Measurements from ENCODE around the gene NUP85. TPM values are rescaled to one million over a fixed set of nuclear protein-coding genes. Genes with fewer than 3 reads are reported as not detected.
"Not testable (repeated sequence)": the region's sequence is repeated elsewhere in the genome, so short reads cannot be mapped to it uniquely, and the experiment has no call there.

NUP85 gene
- total RNA-seq, 2 experiments from 2014 or later: 141 to 151 TPM

DNA sequence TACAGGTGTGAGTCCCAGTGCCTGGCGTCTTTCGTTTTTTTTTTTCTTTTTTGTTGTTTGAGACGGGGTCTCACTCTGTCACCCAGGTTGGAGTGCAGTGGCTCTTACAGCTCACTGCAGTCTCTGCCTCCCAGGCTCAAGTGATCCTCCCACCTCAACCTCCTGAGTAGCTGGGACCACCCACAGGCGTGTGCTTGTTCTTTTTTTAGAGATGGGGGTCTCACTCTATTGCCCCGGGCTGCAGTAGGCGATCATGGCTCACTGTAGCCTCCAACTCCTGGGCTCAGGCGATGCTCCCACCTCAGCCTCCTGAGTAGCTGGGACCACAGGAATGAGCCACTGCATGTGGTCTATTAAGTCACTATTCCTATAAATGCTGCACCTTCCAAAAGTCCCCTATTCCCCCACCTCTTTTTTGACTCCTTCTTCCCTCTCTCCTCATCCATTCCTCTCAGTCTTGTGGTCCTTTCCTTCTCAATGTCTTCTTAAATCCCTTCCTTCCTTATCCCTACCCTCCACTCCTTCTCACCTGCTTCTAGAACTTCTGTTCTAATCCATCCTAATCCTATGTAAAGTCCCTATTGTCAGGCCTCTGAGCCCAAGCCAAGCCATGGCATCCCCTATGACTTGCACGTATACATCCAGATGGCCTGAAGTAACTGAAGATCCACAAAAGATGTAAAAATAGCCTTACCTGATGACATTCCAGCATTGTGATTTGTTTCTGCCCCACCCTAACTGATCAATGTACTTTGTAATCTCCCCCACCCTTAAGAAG lies 46.7 kb downstream of the NUP85 start:
- POLR2A ChIA-PET: interaction anchor here (0.6 to 0.7 kb wide), 2 partner anchors 9 to 773 kb away, joined by 3 to 4 read pairs; partner anchors contain the start of gene GGA3

GRCh38 chr17:75255954-75256698 lies 50.6 kb downstream of the NUP85 start:
- CTCF ChIA-PET, POLR2A ChIA-PET: not testable (repeated sequence)

More for the DNA sequence above, 46.7 kb downstream of the NUP85 start:
- CTCF ChIA-PET: interaction anchor here (0.7 to 5.1 kb wide), 3 partner anchors 8 to 12 kb away, joined by 3 to 21 read pairs (median 4); no protein-coding TSS in a partner anchor

DNA sequence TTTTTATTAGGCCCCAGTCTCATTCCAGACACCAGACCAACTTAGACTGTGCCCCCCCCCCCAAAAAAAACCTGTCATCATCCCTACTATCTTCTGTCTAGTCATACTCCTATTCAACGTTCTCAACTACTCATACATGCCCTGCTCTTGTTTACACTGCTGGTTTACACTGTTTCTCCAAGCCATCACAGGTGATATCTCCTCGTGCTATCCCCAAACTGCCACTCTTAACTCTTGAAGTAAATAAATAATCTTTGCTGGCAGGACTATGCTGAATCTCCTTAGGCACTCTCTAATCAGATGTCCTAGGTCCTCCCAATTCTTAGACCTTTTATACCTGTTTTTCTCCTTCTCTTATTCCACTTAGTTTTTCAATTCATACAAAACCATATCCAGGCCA lies 51.7 kb downstream of the NUP85 start:
- POLR2A ChIA-PET: not testable (repeated sequence)

GRCh38 chr17:75260641-75261335 lies 55.3 kb downstream of the NUP85 start:
- POLR2A ChIA-PET: interaction anchor here (0.5 to 3.4 kb wide), 17 partner anchors 9 to 287 kb away, joined by 3 to 69 read pairs (median 3); partner anchors contain the start of genes GRB2, MIF4GD, NT5C and SLC25A19

More for the DNA sequence above, 51.7 kb downstream of the NUP85 start:
- CTCF ChIA-PET: not testable (repeated sequence)

GRCh38 chr17:75261336-75262111 lies 56.0 kb downstream of the NUP85 start, which contains the start of the genes GGA3 and MRPS7:
Gene GGA3 (minus strand): TSS chr17:75261606. CDS start chr17:75261587, 19 bp downstream.
Gene MRPS7 (plus strand): TSS chr17:75261879. CDS start chr17:75261901, 22 bp downstream.
- ChIA-PET CTCF (interaction anchor here (0.5 to 4.3 kb wide), 10 partner anchors 10 to 151 kb away, joined by 3 to 50 read pairs (median 6); partner anchors contain the start of genes MIF4GD and SLC25A19), POLR2A (interaction anchor here (0.5 to 3.4 kb wide), 14 partner anchors 9 to 288 kb away, joined by 3 to 69 read pairs (median 5); partner anchors contain the start of genes GRB2, LLGL2, MIF4GD and NT5C)

More at GRCh38 chr17:75260641-75261335, 55.3 kb downstream of the NUP85 start:
- CTCF ChIA-PET: interaction anchor here (0.8 to 4.3 kb wide), 8 partner anchors 9 to 28 kb away, joined by 4 to 50 read pairs (median 6); partner anchors contain the start of genes MIF4GD and SLC25A19

GRCh38 chr17:75262112-75262606 lies 56.7 kb downstream of the NUP85 start:
- ChIA-PET CTCF (interaction anchor here (0.5 to 4.3 kb wide), 12 partner anchors 9 to 150 kb away, joined by 3 to 50 read pairs (median 4); partner anchors contain the start of genes MIF4GD and SLC25A19), POLR2A (interaction anchor here (0.6 to 3.4 kb wide), 8 partner anchors 9 to 263 kb away, joined by 3 to 69 read pairs (median 8); partner anchors contain the start of genes GRB2, LLGL2, MIF4GD and SLC25A19)

- ChIA-PET POLR2A (interaction anchor here (1.0 to 3.4 kb wide), 3 partner anchors 8 to 142 kb away, joined by 4 to 69 read pairs (median 7); partner anchors contain the start of genes GRB2 and MIF4GD), CTCF (interaction anchor here (0.9 to 4.3 kb wide), 6 partner anchors 8 to 149 kb away, joined by 3 to 50 read pairs (median 6); partner anchors contain the start of genes MIF4GD and SLC25A19)
Observed at GRCh38 chr17:75263055-75263454, 57.6 kb downstream of the NUP85 start.

DNA sequence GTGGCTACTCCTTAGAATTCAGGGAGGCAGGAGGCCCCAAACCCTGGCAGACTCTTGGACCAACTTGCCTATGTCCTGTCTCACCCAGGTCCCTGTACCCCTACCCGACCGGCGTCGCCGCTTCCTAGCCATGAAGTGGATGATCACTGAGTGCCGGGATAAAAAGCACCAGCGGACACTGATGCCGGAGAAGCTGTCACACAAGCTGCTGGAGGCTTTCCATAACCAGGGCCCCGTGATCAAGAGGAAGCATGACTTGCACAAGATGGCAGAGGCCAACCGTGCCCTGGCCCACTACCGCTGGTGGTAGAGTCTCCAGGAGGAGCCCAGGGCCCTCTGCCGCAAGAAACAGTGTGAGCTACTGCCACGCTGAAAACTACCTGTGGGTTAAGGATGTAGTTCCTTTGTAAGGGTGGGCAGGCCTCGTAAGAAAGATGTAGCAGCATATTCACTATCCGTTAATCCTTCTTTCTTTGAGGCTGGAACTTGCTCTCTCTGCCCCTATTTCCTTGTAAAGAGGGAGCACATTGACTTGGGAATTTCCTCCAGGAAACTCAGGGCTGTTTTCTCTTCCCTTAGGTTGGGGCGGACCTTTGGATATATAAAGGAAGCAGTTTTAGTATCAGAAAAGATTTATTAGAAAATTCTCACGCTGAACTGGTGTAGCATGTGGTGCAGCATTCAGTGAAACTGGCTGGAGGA lies 60.3 kb downstream of the NUP85 start:
- ChIA-PET POLR2A (no interaction called here), CTCF (interaction anchor here (1.0 to 1.3 kb wide), 2 partner anchors 24 to 56 kb away, joined by 3 read pairs; no protein-coding TSS in a partner anchor)

GRCh38 chr17:75266316-75267152 lies 61.1 kb downstream of the NUP85 start:
- ChIA-PET CTCF (interaction anchor here (1.1 kb wide), 1 partner anchor 97 kb away, joined by 3 read pairs; no protein-coding TSS in a partner anchor), POLR2A (no interaction called here)

GRCh38 chr17:75267153-75267410 lies 61.6 kb downstream of the NUP85 start:
- POLR2A ChIA-PET: no interaction called here
- CTCF ChIA-PET: interaction anchor here (1.1 kb wide), 1 partner anchor 96 kb away, joined by 3 read pairs; no protein-coding TSS in a partner anchor

DNA sequence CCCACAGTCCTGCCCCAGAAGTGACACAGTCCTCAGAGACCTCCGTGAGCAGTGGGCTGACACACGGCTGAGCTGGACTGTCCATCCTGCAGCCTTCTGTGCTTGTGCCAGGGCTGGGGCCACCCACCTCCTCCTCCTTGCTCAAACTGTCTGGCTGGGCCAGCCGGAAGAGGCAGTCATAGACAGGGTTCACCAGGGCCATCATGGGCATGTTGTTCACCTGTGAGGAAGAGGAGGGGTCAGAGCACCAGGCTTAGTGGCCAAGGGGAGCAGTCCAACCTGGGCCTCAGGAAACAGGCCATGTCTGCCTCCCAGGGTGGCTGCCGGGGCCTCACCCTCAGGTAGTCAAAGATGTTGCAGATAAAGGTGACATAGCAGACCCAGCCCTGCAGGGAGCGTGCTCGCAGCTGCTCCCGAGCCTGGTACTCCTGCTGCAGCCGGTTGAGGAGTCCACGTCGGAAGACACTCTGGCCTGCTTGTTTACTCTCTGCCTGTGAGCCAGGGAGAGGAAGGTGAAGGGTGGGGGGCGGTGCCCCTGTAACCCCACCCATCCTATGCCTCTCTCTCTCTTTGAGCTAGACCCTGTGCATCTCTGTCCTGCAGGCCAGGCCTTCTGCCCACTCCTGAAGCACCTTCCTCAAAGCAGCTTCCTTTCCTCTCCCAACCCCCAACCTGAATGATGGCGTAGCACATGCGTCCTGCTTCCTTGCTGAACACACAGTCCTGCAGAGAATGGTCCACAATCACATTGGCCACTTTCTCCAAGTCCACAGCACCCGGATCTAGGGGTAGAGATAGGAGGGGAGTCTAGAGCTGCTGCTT lies 62.1 kb downstream of the NUP85 start:
- POLR2A ChIA-PET: no interaction called here
- CTCF ChIA-PET: interaction anchor here (0.7 to 1.1 kb wide), 2 partner anchors 12 to 95 kb away, joined by 3 read pairs; no protein-coding TSS in a partner anchor

- POLR2A ChIA-PET: interaction anchor here (0.6 to 4.6 kb wide), 7 partner anchors 8 to 364 kb away, joined by 3 to 69 read pairs (median 10); partner anchors contain the start of genes GGA3, MRPS7 and SLC25A19
- CTCF ChIA-PET: interaction anchor here (0.5 to 3.9 kb wide), 18 partner anchors 8 to 156 kb away, joined by 3 to 50 read pairs (median 5); partner anchors contain the start of genes GGA3, GRB2, MRPS7 and SLC25A19
Observed at GRCh38 chr17:75269844-75270217, 64.4 kb downstream of the NUP85 start.

- ChIA-PET CTCF (interaction anchor here (0.6 to 3.9 kb wide), 30 partner anchors 9 to 246 kb away, joined by 3 to 50 read pairs (median 4); partner anchors contain the start of genes GGA3, GRB2, MRPS7 and NT5C), POLR2A (interaction anchor here (0.6 to 4.6 kb wide), 14 partner anchors 9 to 142 kb away, joined by 3 to 69 read pairs (median 4); partner anchors contain the start of genes GGA3, GRB2, MRPS7 and SLC25A19)
Observed at GRCh38 chr17:75270218-75270965, 64.9 kb downstream of the NUP85 start.

DNA sequence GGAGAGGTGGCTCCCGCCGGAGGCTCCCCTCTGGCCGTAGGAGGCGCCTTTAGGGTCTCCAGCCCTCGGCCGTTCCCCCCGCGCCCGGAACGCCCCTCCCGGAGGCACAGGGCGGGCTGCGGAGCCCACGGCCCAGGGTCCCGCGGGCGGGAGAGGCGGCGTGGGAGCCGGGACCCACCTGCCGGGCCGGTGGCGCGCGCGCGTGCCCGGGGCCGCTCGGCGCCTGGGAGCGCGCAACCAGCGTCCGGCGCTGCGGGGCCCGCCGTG lies 65.4 kb downstream of the NUP85 start, which contains the start of gene MIF4GD:
Gene MIF4GD, minus strand, starts transcription at position 266 of the 267 bp plus-strand sequence. CDS start 1,036 bp downstream, outside the sequence.
- ChIA-PET CTCF (interaction anchor here (0.6 to 3.9 kb wide), 27 partner anchors 9 to 246 kb away, joined by 3 to 50 read pairs (median 5); partner anchors contain the start of genes GGA3, GRB2, MRPS7 and NT5C), POLR2A (interaction anchor here (0.6 to 4.6 kb wide), 14 partner anchors 8 to 237 kb away, joined by 3 to 69 read pairs (median 4); partner anchors contain the start of genes GGA3, GRB2, MRPS7 and SLC25A19)
